ENCODE results near the gene RAP1A. TPM values are rescaled to one million over a fixed set of nuclear protein-coding genes. Genes with fewer than 3 reads are reported as not detected.

The RAP1A gene
- polyA plus RNA-seq, 2 donors, result 56.8 to 60.2 TPM

DNA sequence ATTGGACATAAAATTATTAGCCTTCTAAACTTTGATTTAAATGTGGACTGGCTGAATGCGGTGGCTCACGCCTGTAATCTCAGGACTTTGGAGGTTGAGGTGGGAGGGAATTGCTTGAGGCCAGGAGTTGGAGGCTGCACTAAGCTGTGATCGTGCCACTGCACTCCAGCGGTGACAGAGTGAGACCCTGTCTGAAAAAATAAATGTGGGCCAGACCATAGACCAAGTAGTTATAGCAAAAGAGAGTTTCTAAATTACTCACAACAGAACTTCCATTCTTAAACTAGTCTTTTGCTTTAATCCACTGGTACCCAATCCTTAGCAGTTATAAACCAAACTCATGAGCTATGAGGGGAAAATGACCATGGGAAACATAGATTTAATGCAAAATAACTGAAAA, 35.2 kb downstream of the RAP1A start:
- H3K36me3 ChIP-seq (ENCODE audit: control insufficient read depth in 2 of 2, insufficient read depth in 2 of 2, low read length in 1 of 2), result no peaks in the 10 kb centered on the region
- peaks cover 0 to 3% of the 10 kb centered on the region in 2 donors for H3K4me1 ChIP-seq (ENCODE audit: control insufficient read depth in 2 of 2, insufficient read depth in 2 of 2, low read length in 1 of 2)
- no peaks in the 10 kb centered on the region for H3K27me3 ChIP-seq (ENCODE audit: control insufficient read depth in 1 of 2, insufficient read depth in 2 of 2, low read length in 2 of 2)
- no peak overlapping the region for H3K4me3 ChIP-seq (ENCODE audit: low read depth in 1 of 2, low read length in 2 of 2)
- H3K27ac ChIP-seq (ENCODE audit: low read depth in 2 of 2, low read length in 1 of 2), result no peak overlapping the region
- no peaks in the 10 kb centered on the region for H3K9me3 ChIP-seq (ENCODE audit: control insufficient read depth in 2 of 2, insufficient read depth in 1 of 2, low read depth in 1 of 2, low read length in 1 of 2)
- 73 to 78% methylated on average over 4 of the region's 4 CpGs for WGBS, 2 donors

- Histone ChIP-seq H3K27me3 (ENCODE audit: control insufficient read depth in 1 of 2, insufficient read depth in 2 of 2, low read length in 2 of 2) (no peaks in the 10 kb centered on the region), H3K4me1 (ENCODE audit: control insufficient read depth in 2 of 2, insufficient read depth in 2 of 2, low read length in 1 of 2) (no peaks in the 10 kb centered on the region), H3K27ac (ENCODE audit: low read depth in 2 of 2, low read length in 1 of 2) (no peak overlapping the region), H3K4me3 (ENCODE audit: low read depth in 1 of 2, low read length in 2 of 2) (no peak overlapping the region), H3K9me3 (ENCODE audit: control insufficient read depth in 2 of 2, insufficient read depth in 1 of 2, low read depth in 1 of 2, low read length in 1 of 2) (no peaks in the 10 kb centered on the region), H3K36me3 (ENCODE audit: control insufficient read depth in 2 of 2, insufficient read depth in 2 of 2, low read length in 1 of 2) (no peaks in the 10 kb centered on the region)
- 54 to 55% methylated on average over 5 of the region's 5 CpGs for WGBS, 2 donors
Observed at GRCh38 chr1:111656086-111657017, 36.8 kb downstream of the RAP1A start.

GRCh38 chr1:111658622-111659021, 39.0 kb downstream of the RAP1A start:
- no peak overlapping the region for H3K4me3 ChIP-seq (ENCODE audit: low read depth in 1 of 2, low read length in 2 of 2)
- no peaks in the 10 kb centered on the region for H3K27me3 ChIP-seq (ENCODE audit: control insufficient read depth in 1 of 2, insufficient read depth in 2 of 2, low read length in 2 of 2)
- 85 to 86% methylated on average over 5 of the region's 5 CpGs for WGBS, 2 donors
- no peaks in the 10 kb centered on the region for H3K4me1 ChIP-seq (ENCODE audit: control insufficient read depth in 2 of 2, insufficient read depth in 2 of 2, low read length in 1 of 2)
- no peaks in the 10 kb centered on the region for H3K9me3 ChIP-seq (ENCODE audit: control insufficient read depth in 2 of 2, insufficient read depth in 1 of 2, low read depth in 1 of 2, low read length in 1 of 2)
- H3K36me3 ChIP-seq (ENCODE audit: control insufficient read depth in 2 of 2, insufficient read depth in 2 of 2, low read length in 1 of 2), result no peaks in the 10 kb centered on the region
- H3K27ac ChIP-seq (ENCODE audit: low read depth in 2 of 2, low read length in 1 of 2), result no peak overlapping the region

- no peaks in the 10 kb centered on the region for H3K9me3 ChIP-seq (ENCODE audit: control insufficient read depth in 2 of 2, insufficient read depth in 1 of 2, low read depth in 1 of 2, low read length in 1 of 2)
- no peaks in the 10 kb centered on the region for H3K27me3 ChIP-seq (ENCODE audit: control insufficient read depth in 1 of 2, insufficient read depth in 2 of 2, low read length in 2 of 2)
- H3K4me3 ChIP-seq (ENCODE audit: low read depth in 1 of 2, low read length in 2 of 2), result no peak overlapping the region
- 48 to 59% methylated on average over 5 of the region's 5 CpGs for WGBS, 2 donors
- H3K4me1 ChIP-seq (ENCODE audit: control insufficient read depth in 2 of 2, insufficient read depth in 2 of 2, low read length in 1 of 2), result no peaks in the 10 kb centered on the region
- H3K36me3 ChIP-seq (ENCODE audit: control insufficient read depth in 2 of 2, insufficient read depth in 2 of 2, low read length in 1 of 2), result no peaks in the 10 kb centered on the region
- no peak overlapping the region for H3K27ac ChIP-seq (ENCODE audit: low read depth in 2 of 2, low read length in 1 of 2)
Observed at GRCh38 chr1:111660204-111661150, 40.9 kb downstream of the RAP1A start.

- H3K27ac ChIP-seq (ENCODE audit: low read depth in 2 of 2, low read length in 1 of 2), result no peak overlapping the region
Observed at GRCh38 chr1:111664652-111665051, 45.1 kb downstream of the RAP1A start.

DNA sequence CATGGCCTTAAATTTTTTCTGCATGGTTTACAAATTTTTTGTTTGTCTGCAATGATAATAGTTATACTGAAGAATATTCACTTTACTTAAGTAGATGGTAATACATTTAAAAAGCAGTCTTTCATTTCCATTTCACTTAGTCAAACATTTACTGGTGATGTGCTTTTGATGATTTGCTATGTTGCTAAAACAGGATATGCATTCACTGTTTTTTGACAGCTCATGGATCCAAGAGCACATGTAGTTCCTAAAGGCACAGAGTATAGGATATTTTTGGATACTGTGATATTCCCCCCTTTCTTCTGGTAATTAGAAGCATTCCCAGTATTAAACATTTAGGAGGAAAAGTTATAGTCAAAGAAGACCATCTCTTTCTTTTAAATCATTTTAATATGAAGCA, 45.9 kb downstream of the RAP1A start:
- H3K36me3 ChIP-seq (ENCODE audit: control insufficient read depth in 2 of 2, insufficient read depth in 2 of 2, low read length in 1 of 2), result no peaks in the 10 kb centered on the region
- no peaks in the 10 kb centered on the region for H3K4me1 ChIP-seq (ENCODE audit: control insufficient read depth in 2 of 2, insufficient read depth in 2 of 2, low read length in 1 of 2)
- H3K27ac ChIP-seq (ENCODE audit: low read depth in 2 of 2, low read length in 1 of 2), result no peak overlapping the region
- no peak overlapping the region for H3K4me3 ChIP-seq (ENCODE audit: low read depth in 1 of 2, low read length in 2 of 2)
- H3K27me3 ChIP-seq (ENCODE audit: control insufficient read depth in 1 of 2, insufficient read depth in 2 of 2, low read length in 2 of 2), result no peaks in the 10 kb centered on the region
- H3K9me3 ChIP-seq (ENCODE audit: control insufficient read depth in 2 of 2, insufficient read depth in 1 of 2, low read depth in 1 of 2, low read length in 1 of 2), result no peaks in the 10 kb centered on the region

More at GRCh38 chr1:111664652-111665051, 45.1 kb downstream of the RAP1A start:
- H3K27me3 ChIP-seq (ENCODE audit: control insufficient read depth in 1 of 2, insufficient read depth in 2 of 2, low read length in 2 of 2), result no peaks in the 10 kb centered on the region
- 47 to 49% methylated on average over 1 of the region's 1 CpG for WGBS, 2 donors
- H3K4me1 ChIP-seq (ENCODE audit: control insufficient read depth in 2 of 2, insufficient read depth in 2 of 2, low read length in 1 of 2), result no peaks in the 10 kb centered on the region
- no peaks in the 10 kb centered on the region for H3K36me3 ChIP-seq (ENCODE audit: control insufficient read depth in 2 of 2, insufficient read depth in 2 of 2, low read length in 1 of 2)
- H3K4me3 ChIP-seq (ENCODE audit: low read depth in 1 of 2, low read length in 2 of 2), result no peak overlapping the region
- H3K9me3 ChIP-seq (ENCODE audit: control insufficient read depth in 2 of 2, insufficient read depth in 1 of 2, low read depth in 1 of 2, low read length in 1 of 2), result no peaks in the 10 kb centered on the region

DNA sequence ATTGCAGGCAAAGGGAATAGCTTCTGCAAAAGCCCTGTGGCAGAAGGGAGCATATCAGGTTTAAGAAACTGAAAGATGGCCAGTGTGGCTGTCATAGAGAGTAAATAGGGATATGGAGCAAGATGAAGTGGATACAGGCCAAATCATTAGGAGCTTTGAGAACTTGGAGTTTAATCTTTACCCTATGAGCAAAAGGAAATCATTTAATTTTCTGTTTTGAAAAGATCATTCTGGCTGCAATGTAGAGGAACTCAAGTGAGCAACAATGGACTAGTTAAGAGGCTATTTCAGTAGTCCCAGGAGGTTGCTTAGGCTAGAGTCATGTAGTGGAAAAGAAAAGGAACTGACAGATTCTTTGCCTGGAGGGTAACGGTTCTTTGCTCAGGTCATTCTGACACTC, 47.2 kb downstream of the RAP1A start:
- no peaks in the 10 kb centered on the region for H3K27me3 ChIP-seq (ENCODE audit: control insufficient read depth in 1 of 2, insufficient read depth in 2 of 2, low read length in 2 of 2)
- no peaks in the 10 kb centered on the region for H3K9me3 ChIP-seq (ENCODE audit: control insufficient read depth in 2 of 2, insufficient read depth in 1 of 2, low read depth in 1 of 2, low read length in 1 of 2)
- H3K4me1 ChIP-seq (ENCODE audit: control insufficient read depth in 2 of 2, insufficient read depth in 2 of 2, low read length in 1 of 2), result no peaks in the 10 kb centered on the region
- no peak overlapping the region for H3K27ac ChIP-seq (ENCODE audit: low read depth in 2 of 2, low read length in 1 of 2)
- 73 to 74% methylated on average over 1 of the region's 1 CpG for WGBS, 2 donors
- H3K36me3 ChIP-seq (ENCODE audit: control insufficient read depth in 2 of 2, insufficient read depth in 2 of 2, low read length in 1 of 2), result no peaks in the 10 kb centered on the region
- no peak overlapping the region for H3K4me3 ChIP-seq (ENCODE audit: low read depth in 1 of 2, low read length in 2 of 2)

GRCh38 chr1:111669268-111669667, 49.7 kb downstream of the RAP1A start:
- Histone ChIP-seq H3K27me3 (ENCODE audit: control insufficient read depth in 1 of 2, insufficient read depth in 2 of 2, low read length in 2 of 2) (no peaks in the 10 kb centered on the region), H3K27ac (ENCODE audit: low read depth in 2 of 2, low read length in 1 of 2) (no peak overlapping the region), H3K4me3 (ENCODE audit: low read depth in 1 of 2, low read length in 2 of 2) (no peak overlapping the region), H3K9me3 (ENCODE audit: control insufficient read depth in 2 of 2, insufficient read depth in 1 of 2, low read depth in 1 of 2, low read length in 1 of 2) (no peaks in the 10 kb centered on the region), H3K4me1 (ENCODE audit: control insufficient read depth in 2 of 2, insufficient read depth in 2 of 2, low read length in 1 of 2) (no peaks in the 10 kb centered on the region), H3K36me3 (ENCODE audit: control insufficient read depth in 2 of 2, insufficient read depth in 2 of 2, low read length in 1 of 2) (no peaks in the 10 kb centered on the region)
- 29 to 30% methylated on average over 1 of the region's 1 CpG for WGBS, 2 donors

DNA sequence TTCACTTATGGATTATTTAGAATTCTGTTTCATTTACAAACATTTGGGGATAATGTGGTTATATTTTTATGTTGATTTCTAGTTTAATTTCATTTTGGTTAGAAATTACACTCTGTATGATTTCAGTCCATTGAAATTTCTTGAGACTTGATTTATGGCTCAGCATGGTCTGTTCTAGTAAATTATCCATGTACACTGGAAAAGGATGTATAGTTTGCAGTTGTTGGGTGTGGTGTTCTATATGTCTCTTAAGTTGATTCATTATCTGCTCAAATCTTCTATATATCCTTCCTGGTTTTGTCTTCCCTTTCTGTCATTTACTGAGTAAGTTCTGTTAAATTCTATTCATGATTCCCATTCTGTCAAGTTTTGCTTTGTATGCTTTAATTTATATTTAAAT, 52.3 kb downstream of the RAP1A start:
- no peak overlapping the region for H3K4me3 ChIP-seq (ENCODE audit: low read depth in 1 of 2, low read length in 2 of 2)
- H3K9me3 ChIP-seq (ENCODE audit: control insufficient read depth in 2 of 2, insufficient read depth in 1 of 2, low read depth in 1 of 2, low read length in 1 of 2), result no peaks in the 10 kb centered on the region
- H3K36me3 ChIP-seq (ENCODE audit: control insufficient read depth in 2 of 2, insufficient read depth in 2 of 2, low read length in 1 of 2), result no peaks in the 10 kb centered on the region
- no peak overlapping the region for H3K27ac ChIP-seq (ENCODE audit: low read depth in 2 of 2, low read length in 1 of 2)
- no peaks in the 10 kb centered on the region for H3K27me3 ChIP-seq (ENCODE audit: control insufficient read depth in 1 of 2, insufficient read depth in 2 of 2, low read length in 2 of 2)
- H3K4me1 ChIP-seq (ENCODE audit: control insufficient read depth in 2 of 2, insufficient read depth in 2 of 2, low read length in 1 of 2), result no peaks in the 10 kb centered on the region
